Measurements from ENCODE around the gene LRRK2.
"Not testable (repeated sequence)": the region's sequence is repeated elsewhere in the genome, so short reads cannot be mapped to it uniquely, and the experiment has no call there.

LRRK2 gene

GRCh38 chr12:40202095-40203059 is 22.4 kb upstream of the LRRK2 start:
- TF ChIP-seq, protein P1, sequence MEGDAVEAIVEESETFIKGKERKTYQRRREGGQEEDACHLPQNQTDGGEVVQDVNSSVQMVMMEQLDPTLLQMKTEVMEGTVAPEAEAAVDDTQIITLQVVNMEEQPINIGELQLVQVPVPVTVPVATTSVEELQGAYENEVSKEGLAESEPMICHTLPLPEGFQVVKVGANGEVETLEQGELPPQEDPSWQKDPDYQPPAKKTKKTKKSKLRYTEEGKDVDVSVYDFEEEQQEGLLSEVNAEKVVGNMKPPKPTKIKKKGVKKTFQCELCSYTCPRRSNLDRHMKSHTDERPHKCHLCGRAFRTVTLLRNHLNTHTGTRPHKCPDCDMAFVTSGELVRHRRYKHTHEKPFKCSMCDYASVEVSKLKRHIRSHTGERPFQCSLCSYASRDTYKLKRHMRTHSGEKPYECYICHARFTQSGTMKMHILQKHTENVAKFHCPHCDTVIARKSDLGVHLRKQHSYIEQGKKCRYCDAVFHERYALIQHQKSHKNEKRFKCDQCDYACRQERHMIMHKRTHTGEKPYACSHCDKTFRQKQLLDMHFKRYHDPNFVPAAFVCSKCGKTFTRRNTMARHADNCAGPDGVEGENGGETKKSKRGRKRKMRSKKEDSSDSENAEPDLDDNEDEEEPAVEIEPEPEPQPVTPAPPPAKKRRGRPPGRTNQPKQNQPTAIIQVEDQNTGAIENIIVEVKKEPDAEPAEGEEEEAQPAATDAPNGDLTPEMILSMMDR (IDR thresholded peaks at IDR 0.05; ENCODE audit: low read depth, low read length) = no peak
- no peak overlapping the region for H3K4me3 ChIP-seq (ENCODE audit: low read depth, low read length)

- TF ChIP-seq, protein P1 (IDR thresholded peaks at IDR 0.05; ENCODE audit: low read depth, low read length) = no peak
- H3K4me3 ChIP-seq (ENCODE audit: low read depth, low read length) = no peak overlapping the region
Observed at GRCh38 chr12:40203060-40203430, 21.8 kb upstream of the LRRK2 start.

DNA sequence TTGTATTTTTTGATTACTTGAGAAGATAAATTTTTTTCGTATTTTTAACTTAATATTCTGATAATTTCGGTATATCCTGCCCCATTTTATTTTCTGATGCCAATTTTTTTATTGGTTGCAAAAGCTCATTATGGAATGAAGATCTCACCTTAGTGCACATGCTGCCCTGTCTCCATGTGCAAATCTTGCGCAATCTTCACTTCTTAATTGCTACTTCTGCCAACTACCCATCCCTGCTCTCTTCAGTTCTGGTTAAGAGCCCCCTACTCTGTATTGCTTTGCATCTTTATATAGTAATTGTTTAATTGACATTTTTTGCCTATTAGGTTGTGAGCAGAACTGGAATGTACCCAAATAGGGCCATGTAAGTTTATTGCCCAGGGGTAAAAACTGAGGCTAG is 20.5 kb upstream of the LRRK2 start:
- H3K4me3 ChIP-seq (ENCODE audit: low read depth, low read length) = no peak overlapping the region
- TF ChIP-seq, protein P1 (IDR thresholded peaks at IDR 0.05; ENCODE audit: low read depth, low read length) = no peak

DNA sequence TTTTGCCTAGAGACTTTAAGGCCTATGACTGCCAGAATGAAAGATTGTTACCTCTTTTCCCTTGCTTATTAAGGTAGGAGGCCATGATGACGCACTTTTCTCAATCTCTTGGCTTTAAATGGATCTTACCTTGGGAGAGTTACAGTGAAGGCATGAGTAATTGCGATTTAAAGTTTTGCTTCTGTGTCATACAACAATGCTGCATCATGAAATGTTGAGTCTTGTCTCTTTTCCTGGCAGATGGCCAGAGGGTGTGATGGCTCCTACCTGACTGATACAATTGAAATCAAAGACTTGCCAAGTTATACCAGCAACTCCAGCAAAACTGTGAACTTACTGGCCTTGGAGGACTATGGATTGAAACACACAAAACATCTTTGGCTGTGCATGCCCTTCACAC is 17.2 kb upstream of the LRRK2 start:
- TF ChIP-seq, protein P1 (IDR thresholded peaks at IDR 0.05; ENCODE audit: low read depth, low read length) = no peak

GRCh38 chr12:40208707-40209446 is 15.9 kb upstream of the LRRK2 start:
- TF ChIP-seq, protein P1 (IDR thresholded peaks at IDR 0.05; ENCODE audit: low read depth, low read length) = no peak
- no peak overlapping the region for H3K4me3 ChIP-seq (ENCODE audit: low read depth, low read length)

More for the DNA sequence above, 17.2 kb upstream of the LRRK2 start:
- H3K4me3 ChIP-seq (ENCODE audit: low read depth, low read length) = no peak overlapping the region

DNA sequence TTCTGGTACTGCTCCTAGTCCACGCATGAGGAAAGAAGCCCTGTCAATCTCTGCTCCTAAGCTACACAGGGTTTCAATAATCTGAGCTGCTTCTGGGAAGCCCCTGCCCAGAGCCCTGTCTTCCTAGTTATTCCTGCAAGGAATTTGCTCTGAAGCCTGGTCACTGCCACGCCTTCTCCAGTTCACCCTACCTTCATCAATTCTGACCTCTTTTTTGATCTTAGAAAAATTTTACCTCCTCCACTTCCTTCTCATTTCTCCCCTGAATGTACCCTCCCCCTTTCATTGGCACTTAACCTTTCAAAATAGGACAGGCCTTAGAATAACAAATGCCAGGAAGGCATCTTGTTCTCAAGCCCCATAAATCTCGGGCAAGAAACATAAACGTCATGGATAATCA is 14.9 kb upstream of the LRRK2 start:
- TF ChIP-seq, protein P1 (IDR thresholded peaks at IDR 0.05; ENCODE audit: low read depth, low read length) = no peak
- no peak overlapping the region for H3K4me3 ChIP-seq (ENCODE audit: low read depth, low read length)

DNA sequence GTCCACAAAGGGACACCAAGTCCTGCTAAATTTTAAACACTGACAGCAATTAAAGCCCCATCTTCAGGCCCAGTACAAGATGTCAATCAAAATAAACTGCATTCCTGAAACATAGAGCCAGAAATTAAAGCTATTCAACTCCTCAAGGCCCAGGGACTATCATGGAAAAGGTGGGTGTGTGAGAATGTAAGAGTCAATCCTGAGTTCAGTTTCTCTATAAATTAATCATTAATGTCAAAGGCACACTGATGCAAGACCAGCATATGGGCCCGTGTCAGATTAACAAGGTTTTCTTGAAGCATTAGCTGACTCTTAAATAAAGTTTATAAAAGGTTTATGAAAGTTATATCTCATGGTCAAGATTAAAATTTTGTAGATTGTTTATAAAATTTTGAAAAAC is 13.6 kb upstream of the LRRK2 start:
- H3K4me3 ChIP-seq (ENCODE audit: low read depth, low read length) = not testable (repeated sequence)
